GM19395 (cell line): ENCODE results near the gene MAB21L4.

Source experiments
- ATAC-seq: cut with Tn5 transposase; IDR thresholded peaks from one replicate; pipeline ENCODE4 v1.9.1; 2021; ENCODE audit warnings: mild to moderate bottlenecking, moderate library complexity; ENCODE audit not compliant: unreplicated experiment

Gene MAB21L4

DNA sequence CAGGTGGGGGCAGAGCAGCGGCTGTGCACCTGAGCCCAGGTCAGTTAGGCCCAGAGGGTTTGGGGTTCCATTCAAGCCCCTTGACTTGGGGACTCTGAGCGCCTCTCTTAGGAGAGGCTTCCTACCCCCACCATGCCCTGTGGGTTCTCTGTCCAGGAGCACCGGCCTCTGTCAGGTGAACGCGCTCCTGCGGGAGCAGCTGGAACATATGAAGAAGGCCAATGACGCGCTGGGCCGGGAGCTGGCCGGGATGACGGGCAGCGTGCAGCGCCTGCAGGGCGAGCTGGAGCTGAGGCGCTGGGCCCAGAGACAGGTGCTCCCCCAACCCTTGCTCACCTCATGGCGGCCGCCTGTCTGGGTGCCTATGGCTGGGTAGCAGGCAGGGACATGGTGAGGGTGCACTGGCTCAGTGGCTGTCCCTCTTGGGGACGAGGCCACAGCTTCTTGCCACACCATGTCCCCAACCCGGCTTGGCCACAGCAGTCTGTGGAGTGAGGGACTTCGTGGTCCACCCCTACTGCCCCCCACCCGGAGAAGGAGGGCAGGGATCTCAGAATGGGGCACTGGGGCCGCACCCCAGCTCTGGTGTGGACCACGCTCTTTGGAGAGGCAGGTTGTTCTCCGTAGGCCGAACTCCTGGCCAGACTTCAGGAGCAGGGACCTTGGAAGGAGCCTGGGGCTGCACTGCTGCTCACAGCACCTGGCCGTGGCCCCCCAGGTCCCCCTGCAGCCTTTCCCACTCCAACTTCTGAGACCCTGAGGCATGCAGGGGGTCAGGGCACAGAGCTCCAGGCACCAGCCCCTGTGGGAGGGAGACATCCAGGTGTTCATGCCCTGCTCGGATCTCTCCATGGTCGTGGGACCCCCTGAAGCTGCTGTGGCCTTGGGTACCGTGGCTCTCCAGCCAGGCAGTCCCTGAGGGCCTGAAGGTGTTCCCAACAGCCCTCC lies 29.9 kb upstream of the MAB21L4 start:
- no peak for ATAC-seq

DNA sequence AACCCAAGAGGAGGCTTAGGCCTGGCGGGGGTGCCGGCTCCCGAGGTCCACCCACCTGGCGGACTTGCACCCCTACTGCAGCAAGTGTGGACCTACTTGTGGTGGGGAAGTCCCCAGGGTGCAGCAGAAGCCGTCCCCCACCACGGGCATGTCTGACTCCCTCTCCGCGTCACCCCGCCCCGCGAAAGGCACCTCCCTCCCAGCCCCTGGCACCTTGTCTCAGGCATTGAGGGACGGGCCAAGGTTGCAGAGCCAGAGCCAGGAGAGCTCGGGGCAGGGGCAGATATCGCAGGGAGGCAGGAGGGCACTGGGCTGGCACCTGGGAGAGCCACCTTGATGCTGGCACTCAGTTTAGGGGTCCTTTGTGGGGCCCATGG lies 29.2 kb upstream of the MAB21L4 start:
- ATAC-seq = no peak

DNA sequence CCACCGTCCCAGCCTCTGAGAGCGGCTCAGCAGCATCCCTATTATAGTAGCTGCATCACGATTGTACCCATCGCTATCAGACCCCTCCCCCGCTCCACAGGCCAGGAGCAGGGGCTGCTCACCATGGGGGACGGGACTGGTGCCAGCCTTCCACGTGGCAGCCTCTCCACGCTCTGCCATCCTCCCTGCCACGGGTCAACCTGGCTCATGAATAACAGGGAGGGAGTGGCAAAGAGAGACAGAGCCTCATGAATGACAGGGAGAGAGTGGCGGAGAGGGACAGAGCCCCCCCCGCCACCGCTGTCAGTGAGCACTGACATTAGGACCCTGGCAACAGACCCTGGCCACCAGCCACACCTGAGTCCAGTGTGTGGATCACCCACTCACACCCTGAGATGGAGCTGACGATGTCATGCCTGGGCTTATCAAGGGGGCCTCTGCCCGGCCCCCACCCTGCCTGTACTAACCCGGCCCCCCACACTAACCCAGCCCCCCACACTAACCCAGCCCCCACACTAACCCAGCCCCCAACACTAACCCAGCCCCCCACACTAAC lies 27.1 kb upstream of the MAB21L4 start:
- ATAC-seq = no peak

DNA sequence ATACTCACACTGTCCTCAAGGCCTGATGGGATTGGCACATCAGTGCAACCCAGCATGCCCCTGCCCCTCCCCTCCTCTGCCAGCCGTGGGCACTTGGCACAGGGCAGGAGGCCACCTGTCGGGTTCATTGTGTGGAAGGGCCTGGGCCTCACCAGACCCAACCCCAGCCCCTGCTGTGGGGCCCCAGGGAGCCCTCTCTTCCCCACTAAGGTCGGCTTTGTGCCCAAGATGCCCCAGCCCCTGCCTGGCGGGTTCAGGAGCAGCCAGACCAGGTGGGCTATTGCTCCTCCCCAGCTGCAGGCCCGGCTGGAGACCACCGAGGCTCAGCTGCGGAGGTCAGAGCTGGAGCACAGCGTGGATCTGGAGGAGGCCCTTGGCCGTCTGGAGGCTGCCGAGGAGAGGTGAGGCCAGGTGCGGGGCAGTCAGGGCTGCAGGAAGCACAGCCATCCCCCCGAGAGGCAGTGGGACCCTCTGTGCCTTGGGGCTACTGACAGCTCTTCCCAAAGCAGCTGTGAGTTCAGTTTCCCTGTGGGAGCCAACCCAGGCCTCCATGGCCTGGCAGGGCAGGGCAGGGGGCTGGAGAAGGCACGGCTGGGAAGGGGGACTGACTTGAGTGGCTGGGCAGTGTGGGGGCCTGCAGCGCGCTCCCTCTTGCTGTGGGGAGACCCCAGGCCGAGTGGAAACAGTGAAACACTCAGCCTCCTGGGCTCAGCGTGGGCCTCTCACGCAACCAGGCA lies 26.5 kb upstream of the MAB21L4 start:
- ATAC-seq = no peak

DNA sequence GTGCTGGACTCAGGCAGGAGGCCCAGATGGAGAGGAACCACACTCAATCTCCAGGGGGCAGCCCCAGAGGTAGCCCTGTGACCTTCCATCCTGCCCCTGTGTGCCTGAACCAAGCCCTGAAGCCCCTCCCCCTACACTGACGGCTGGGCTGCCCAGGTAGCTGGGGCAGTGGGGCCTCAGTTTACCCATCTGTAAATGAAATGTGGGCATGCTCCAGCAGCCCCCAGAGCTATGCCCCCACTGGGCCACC lies 26.0 kb upstream of the MAB21L4 start:
- ATAC-seq = no peak

DNA sequence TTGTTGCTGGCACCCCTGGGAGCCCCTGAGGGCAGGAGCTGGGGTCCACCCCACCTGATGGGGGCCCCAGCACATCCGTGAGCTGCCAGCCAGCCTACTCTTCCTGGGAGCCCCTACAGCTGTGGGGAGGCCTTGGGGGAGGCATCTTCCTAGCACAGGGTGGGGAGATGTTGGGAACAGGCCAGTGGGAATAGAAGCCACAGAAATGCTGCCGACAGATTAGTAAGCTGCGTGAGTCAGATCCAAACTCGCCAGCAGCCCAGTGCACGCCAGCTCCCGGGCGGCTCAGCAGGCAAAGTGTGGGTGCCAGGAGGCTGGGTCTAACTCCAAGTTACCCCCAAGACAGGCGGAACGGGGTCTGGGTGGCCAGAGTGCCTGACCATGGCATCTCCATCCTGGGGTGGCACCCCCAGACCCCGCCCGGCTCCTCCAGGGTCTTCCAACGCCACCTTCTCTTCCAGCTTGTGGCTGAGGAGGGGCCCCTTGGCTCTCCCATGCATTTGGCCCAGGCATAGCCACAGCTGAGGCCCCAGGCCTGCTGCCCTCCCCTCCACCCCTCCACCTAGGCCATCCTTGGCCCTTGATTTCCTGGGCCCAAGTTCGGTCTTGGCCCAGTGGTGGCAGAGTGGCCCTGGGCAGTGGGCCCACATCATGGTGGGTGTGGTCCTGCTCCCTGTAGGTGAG lies 25.5 kb upstream of the MAB21L4 start:
- no peak for ATAC-seq

DNA sequence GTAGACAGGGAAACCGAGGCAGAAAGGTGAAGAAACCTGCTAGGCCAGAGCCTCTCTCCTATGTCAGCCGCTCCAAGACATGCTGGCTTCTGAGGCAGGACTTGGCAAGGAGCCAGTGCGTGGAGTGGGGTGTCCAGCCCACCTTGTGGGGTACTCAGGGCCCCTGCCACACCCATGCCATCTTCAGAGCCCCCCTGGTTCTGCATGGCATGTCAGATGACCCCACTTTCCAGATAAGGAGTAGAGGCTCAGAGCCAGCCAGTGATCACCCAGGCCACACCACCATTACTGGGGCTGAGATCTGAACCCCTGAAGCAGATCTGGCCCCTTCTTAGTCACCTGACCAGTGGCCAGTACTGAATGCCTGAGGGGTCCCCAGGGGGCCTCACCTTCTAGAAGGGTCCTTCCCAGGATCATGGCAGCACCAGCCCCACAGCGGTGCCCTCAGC lies 24.9 kb upstream of the MAB21L4 start:
- no peak for ATAC-seq

DNA sequence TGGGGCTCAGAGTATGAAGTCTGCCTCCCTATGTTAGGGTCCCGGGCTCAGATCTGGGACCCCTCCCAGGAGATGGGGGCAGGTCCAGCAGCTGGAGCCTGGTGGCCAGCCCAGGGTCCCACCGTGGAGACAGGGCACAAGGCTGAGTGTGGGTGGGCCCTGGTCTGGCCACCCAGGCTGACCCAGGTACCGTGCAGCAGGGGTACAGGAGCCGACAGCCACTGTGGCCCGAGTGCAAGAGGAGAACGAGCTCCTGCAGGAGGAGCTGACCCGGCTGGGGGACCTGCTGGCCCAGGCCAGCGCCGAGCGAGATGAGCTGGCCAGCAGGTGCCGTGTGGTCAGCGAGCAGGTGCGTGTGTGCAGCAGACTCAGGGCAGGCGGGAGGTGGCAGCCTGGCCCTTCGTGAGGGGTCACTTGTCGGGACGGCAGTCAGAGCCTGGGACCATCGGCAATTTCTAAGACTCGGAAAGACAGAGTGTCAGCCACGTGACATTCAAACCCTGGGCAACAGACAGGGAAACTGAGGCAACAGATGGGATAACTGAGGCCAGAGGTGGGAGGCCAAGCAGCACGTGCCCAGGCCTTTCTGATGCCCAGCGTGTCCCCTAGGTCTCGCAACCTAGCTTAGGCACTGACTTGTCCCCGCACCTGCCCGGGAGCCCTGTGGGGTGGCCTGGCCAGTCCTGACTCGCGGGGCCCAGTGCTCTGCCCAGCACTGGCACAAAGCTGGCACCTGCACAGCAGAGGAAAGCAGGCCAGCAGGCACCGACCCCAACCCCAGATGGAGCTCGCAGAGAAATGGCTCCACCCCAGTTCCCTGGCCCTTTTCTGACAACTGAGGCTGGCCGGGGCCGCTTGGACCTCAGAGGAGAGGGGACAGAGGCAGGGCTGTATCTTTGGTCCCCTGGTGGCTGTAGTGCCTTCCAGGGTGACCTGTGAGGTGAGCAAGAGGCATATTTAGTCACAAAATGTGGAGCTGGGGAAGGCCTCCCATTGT lies 24.1 kb upstream of the MAB21L4 start:
- ATAC-seq = no peak

DNA sequence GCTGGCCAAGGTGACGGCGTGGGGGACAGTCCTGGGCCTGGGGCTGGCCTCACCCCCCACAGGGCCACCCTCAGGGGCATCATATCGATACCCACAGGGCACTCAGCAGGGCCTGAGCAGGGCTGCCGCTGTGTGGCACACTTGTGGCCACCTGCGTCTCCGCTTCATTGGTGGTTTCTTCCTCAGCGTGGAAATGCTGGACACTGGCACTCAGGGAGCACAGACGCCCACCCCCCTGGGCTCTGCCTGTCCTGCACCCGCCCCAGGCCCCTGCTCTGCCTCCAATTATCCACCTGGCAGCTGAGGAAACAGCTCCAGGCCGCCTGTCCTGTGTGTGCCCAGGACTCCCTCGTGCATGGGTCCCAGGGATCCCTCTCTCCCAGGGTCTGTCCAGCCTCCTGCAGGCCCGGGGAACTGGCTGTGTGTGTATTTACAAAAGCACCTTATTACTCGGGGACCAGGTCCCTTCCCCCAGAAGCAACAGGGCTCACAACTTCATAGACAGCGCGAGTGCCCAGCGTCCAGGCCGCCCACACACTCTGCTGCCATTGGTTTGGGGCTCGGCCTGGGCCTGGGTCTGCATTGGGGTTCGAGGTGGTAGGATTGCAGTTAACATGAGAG lies 23.3 kb upstream of the MAB21L4 start:
- ATAC-seq = no peak

DNA sequence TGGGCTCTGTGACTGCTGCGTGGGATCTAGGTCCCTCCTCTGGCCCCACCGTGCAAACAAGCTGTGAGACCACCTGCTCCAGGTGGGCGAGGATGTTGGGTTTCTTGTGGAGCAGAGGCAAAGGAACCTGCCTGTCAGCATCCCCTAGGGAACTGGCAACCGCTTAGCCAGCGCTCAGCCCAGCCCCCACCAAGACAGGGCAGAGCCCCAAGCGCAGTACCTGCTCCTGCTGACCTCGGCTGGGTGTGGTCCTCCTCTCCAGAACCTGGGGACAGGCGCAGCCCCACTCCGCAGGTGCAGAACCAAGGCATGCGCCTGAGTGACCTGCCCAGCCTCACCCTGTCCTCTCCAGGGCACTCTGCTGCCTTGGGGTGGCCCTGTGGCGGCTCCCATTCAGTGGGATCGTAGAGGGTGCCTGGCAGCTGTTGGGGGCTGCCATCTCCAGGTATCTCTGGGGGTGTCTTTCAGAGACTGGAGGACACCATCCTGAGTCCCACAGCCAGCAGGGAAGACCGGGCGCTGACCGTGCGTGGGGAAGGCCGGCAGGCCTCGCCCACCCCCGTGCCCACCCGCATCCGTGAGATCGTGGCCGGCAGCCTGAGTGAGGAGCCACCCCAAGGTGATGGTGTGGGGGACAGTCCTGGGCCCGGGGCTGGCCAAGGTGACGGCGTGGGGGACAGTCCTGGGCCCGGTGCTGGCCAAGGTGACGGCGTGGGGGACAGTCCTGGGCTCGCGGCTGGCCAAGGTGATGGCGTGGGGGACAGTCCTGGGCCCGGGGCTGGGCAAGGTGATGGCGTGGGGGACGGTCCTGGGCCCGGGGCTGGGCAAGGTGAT lies 22.5 kb upstream of the MAB21L4 start:
- ATAC-seq = no peak

DNA sequence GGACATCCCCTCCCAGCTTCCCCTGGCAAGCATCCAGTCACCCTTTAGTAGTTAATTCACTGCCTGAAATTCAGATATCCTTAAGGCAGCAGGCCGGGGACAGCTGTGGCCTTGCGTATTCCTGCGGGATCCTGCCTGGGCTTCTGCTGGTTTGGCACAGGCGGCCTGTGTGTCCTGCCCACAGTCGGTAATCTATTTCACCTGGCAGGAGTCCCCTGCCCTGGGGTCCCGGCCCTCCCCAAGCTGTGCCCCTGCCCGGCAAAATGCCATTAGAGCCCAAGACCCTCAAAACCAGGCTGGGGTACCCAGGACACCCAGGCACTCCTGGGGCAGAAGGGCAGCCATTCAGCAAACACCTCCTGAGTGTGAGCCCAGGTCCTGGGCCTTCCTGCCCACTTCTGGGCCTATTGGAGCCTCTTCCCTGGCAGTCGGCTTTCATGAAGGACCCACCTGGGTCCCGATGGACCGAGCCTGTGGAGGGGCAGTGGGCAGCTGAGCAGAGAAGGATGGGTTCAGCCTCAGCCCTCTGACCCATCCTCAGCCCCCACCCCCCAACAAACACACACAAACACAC lies 21.8 kb upstream of the MAB21L4 start:
- ATAC-seq = no peak

DNA sequence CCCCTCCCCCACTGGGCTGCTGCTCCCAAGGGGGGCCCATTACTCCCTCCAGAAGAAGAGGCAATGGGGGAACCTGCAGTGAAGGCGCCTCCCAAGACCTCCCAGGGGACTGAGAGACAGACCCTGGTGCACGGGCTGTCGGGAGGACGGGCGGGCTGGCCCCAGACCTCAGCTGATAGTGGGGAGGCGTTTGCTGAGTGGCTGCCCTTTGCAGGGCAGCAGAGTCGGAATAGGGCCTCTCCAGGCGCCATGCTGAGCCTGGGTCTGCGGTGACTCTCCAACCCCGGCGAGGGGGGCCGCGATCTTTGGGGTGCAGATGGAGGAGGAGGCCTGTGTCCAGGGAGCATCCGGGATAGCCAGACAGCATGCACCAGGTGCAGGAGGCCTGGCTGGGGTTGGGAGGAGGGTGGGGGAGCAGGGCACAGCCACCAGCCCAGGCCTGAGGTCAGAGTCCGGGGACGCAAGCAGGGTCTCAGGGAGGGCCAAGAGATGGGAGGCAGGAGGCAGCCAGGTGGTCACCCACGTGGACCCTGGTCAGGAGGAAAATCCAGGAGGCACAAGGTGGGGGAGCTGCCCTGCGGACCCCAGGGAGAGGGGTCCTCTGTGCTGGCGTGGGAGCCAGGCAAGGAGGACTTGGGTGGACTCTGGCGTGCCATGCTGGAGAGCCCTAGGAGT lies 21.2 kb upstream of the MAB21L4 start:
- no peak for ATAC-seq

DNA sequence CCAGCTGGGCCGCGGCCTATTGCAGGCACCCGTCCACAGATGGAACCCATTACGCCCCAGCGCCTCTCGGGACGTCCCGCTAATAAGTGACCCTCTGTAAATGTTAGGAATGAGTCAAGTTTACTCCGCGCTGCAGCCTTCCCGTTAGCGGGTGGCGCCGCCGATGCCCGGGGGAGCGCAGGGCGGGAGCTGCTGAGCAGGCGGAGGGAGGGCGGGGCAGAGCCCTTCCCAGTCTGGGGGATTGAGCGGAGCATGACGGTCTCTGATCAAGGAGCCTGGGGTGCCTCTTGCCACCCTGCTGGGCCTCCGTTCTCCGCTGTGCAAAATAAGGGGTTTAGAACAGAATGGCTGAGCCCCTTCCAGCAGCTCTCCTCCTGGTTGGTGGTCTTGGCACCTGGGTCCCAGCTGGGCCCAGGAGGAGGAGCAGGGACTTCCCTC lies 20.6 kb upstream of the MAB21L4 start:
- ATAC-seq = no peak

DNA sequence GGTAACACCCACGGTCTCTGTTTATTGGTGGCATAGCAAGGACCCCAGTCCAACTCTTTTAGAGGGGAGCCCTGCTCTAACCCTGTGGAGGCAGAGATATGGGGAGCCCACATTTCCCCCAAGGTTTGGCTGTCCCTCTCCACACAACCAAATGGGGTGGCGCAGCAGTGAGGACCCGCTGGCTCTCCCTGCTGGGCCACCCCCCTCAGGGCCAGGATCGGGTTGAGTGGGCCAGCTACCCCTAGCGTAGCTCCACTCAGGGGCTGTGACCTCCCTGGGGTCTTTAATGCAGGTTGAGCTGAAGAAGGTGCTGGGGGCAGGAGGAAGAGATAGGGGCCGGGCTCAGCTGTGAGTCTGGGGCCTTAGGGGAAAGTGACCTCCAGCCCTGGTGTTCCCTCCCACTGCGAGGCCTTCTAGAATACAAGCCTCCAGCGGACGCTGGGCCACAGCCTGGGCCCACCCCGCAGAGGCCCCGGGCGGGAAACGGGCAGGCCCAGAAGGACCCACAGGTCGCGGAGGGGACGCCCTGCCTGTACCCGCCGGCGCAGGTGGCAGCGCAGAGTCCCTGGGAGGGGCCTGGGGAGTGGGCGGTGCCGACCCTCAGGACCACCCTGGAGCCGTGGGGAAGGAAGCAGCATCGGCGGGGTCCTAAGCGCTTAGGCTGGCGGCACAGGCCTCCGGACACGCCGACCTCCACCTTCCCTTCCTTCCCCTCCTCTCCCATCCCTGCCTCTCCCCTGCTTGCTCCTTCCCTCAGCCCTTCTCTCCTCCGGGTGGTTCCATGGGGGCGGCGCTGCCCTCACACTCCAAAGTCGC lies 19.8 kb upstream of the MAB21L4 start:
- no peak for ATAC-seq

DNA sequence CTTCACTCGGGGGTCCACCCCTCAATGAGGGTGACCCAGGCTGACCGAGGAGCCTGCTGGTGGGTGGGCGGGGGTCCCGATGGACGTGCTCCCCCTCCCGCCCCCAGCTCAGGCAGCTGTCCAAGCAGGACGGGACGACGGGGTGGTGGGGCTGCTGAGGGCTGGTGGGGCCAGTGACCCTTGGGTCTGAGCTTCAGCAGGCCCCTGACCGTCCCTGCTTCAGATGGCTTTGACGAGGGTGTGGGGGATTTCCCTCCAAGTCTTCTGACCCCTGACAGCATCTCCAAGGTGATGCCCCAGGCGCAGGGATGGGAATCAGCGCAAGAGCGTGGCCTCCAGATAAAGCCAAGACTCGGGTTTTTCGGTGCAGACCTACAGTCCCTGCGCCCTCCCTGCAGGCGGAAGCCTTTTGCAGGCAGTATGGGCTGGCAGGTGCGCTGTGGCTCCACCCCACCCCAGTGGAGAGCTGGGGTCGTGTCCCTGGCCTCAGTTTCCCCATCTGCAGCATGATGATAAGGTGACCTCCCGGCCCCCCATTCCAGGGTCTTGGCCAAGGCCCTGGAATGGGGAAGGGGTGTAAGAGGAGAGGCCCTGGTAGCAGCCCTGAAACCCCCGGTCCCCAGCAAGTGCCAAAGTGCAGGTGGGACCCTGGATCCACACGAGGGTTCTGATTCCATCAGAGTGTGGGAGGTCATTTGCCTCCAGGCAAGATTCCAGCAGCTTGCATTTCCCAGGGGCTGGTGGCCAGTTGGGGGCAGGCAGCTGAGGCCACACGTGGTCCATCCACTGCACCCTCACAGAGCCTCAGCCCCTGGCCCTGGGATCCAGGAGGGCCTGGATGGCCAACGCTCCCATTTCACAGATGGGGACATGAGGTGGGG lies 18.9 kb upstream of the MAB21L4 start:
- ATAC-seq = no peak
